ENCODE data around the gene HSPB1. TPM values are rescaled to one million over a fixed set of nuclear protein-coding genes. Genes with fewer than 3 reads are reported as not detected.

The HSPB1 gene
- total and polyA plus RNA-seq, 2 of the 13 experiments (the other 11 are each of a cell fraction or from before 2014, with no cell fraction given) = 21.0 to 38.6 TPM

GRCh38 chr7:76291351-76292212, 10.9 kb upstream of the HSPB1 start (continued):
- TF ChIP-seq ZNF816 (CRISPR knock-in tag; IDR thresholded peaks at IDR 0.05; ENCODE audit: borderline replicate concordance) = no peak
- no peak for TF ChIP-seq IRX3 (CRISPR knock-in tag; IDR thresholded peaks at IDR 0.05; ENCODE audit: borderline replicate concordance, low read depth)
- no peak for TF ChIP-seq ZNF362 (CRISPR knock-in tag; IDR thresholded peaks at IDR 0.05; ENCODE audit: borderline replicate concordance)
- no peak for TF ChIP-seq ZFP36L2 (CRISPR knock-in tag; IDR thresholded peaks at IDR 0.05)
- TF ChIP-seq TERF1 (CRISPR knock-in tag; IDR thresholded peaks at IDR 0.05) = no peak
- no peak for TF ChIP-seq ZNF468 (CRISPR knock-in tag; IDR thresholded peaks at IDR 0.05)
- TF ChIP-seq ZNF350 (CRISPR knock-in tag; IDR thresholded peaks at IDR 0.05; ENCODE audit: borderline replicate concordance, low read depth) = peak; percentile 55; the same call in 1 of the 2 replicates
- no peak for TF ChIP-seq E2F2 (CRISPR knock-in tag; IDR thresholded peaks at IDR 0.05; ENCODE audit: borderline replicate concordance)
- 0 out of 2 replicates have a peak, but pooled peaks have one; percentile 40 for TF ChIP-seq ZNF609 (CRISPR knock-in tag; IDR thresholded peaks at IDR 0.05; ENCODE audit: borderline replicate concordance)
- no peak for TF ChIP-seq TBP (CRISPR knock-in tag; IDR thresholded peaks at IDR 0.05)
- TF ChIP-seq ZNF230 (CRISPR knock-in tag; IDR thresholded peaks at IDR 0.05) = peak; percentile 30; the same call in 1 of the 2 replicates
- TF ChIP-seq ZNF768 (CRISPR knock-in tag; IDR thresholded peaks at IDR 0.05) = peak; percentile 67
- no peak for TF ChIP-seq ZNF556 (CRISPR knock-in tag; IDR thresholded peaks at IDR 0.05; ENCODE audit: borderline replicate concordance)
- TF ChIP-seq MAZ (IDR thresholded peaks at IDR 0.05; ENCODE audit: borderline replicate concordance, low read depth, low read length) = 0 out of 2 replicates have a peak, but pooled peaks have one; percentile 11
- TF ChIP-seq MAZ (CRISPR knock-in tag; IDR thresholded peaks at IDR 0.05; ENCODE audit: low read depth) = no peak; the same call in 1 of the 2 replicates
- TF ChIP-seq ZSCAN5A (CRISPR knock-in tag; IDR thresholded peaks at IDR 0.05; ENCODE audit: borderline replicate concordance) = peak; percentile 75; the same call in 1 of the 2 replicates
- TF ChIP-seq JUNB (CRISPR knock-in tag; IDR thresholded peaks at IDR 0.05; ENCODE audit: borderline replicate concordance) = no peak; the same call in 1 of the 2 replicates

Data from HepG2 (cell line).